ENCODE measurements around the gene INSM1.

DNA sequence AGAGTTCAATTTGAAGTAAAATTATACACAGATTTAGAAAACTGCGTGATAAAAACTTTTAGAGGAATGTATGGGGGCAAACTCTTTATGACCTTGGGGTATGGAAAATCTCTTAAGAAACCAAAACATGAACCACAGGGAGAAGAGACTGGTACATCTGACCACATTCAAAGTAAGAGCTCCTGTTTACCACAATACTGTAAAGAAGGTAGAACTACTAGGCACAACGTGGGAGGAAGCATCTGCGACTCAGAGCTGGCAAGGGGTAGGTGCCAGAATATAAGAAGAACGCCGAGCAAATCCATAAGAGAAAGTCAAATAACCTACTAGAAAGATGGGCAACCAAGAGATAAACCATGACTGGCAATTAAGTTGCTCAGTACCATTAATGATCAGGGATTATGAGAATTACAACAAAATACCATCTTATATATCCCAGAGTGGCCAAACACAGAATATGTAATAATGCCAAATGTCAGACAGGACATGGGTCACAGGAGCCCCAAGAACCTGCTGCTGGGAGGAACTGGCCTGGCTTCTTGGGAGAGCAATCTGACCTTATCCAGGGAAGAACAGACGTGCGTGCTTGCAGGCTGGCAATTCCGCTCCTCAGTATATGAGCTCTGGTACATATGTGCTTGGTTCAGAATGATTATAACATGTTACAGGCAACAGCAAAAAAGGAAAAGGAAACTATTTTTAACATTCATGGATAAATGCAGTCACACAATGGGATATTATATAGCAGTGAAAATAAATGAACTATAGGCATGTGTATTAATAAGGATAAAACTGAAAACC lies 50.2 kb downstream of the INSM1 start:
- TF ChIP-seq, protein P1, sequence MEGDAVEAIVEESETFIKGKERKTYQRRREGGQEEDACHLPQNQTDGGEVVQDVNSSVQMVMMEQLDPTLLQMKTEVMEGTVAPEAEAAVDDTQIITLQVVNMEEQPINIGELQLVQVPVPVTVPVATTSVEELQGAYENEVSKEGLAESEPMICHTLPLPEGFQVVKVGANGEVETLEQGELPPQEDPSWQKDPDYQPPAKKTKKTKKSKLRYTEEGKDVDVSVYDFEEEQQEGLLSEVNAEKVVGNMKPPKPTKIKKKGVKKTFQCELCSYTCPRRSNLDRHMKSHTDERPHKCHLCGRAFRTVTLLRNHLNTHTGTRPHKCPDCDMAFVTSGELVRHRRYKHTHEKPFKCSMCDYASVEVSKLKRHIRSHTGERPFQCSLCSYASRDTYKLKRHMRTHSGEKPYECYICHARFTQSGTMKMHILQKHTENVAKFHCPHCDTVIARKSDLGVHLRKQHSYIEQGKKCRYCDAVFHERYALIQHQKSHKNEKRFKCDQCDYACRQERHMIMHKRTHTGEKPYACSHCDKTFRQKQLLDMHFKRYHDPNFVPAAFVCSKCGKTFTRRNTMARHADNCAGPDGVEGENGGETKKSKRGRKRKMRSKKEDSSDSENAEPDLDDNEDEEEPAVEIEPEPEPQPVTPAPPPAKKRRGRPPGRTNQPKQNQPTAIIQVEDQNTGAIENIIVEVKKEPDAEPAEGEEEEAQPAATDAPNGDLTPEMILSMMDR (conservative IDR thresholded peaks at IDR 0.05; ENCODE audit: low read length) = no peak
- TF ChIP-seq EZH2phosphoT487 (IDR thresholded peaks at IDR 0.05; ENCODE audit: borderline replicate concordance) = no peak

Measured in Loucy (cell line).